SH-SY5Y (cell line): Measurements from ENCODE around the gene GLOD5.

Experiments used
- GATA2 ChIP-seq: IDR thresholded peaks from 2 replicates; pipeline ENCODE4 v1.6.1; 2011; ENCODE audit warnings: mild to moderate bottlenecking, low read depth, low read length
- GATA3 ChIP-seq: IDR thresholded peaks from 2 replicates; pipeline ENCODE4 v1.6.1; 2011; ENCODE audit warnings: low read depth, mild to moderate bottlenecking, low read length, moderate library complexity

DNA sequence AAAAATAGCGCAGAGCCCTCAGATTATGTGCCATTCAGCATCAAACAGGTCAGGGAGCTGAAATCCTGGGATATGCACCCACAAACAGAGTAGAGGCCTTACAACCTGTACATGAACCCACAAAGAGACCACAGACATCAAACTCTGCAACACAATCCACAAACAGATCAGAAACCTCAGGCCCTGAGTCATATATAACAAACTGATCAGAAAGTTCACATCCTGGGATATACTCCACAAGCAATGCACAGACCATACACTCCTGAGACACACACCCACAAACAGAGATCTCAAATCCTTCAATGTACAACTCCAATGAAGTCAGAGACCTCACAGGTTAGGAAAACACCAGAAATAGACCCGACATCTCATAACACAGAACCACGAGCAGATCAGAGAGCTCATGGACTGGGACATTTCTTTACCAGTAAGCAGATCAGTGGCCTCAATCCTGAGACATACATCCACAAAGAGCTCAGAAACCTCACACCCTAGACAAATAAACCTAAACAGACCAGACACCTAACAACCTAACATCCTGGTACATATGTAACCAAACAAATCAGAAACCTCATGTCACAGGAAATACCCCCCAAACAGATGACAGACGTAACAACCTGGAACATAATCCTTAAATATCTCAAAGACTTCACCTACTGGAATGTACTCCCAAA is 40.8 kb upstream of the GLOD5 start:
- TF ChIP-seq GATA3 (no peak), GATA2 (no peak)
